Measurements from ENCODE around the gene RPP25.
A peak's percentile ranks its signal among the peaks of the same experiment; 100 is the strongest.

RPP25 gene

GRCh38 chr15:74955796-74956647 lies 550 bp downstream of the RPP25 start:
- Histone ChIP-seq H3K4me3 (ENCODE audit: low read depth, low read length) (peak overlapping the region; percentile 46), H3K27ac (ENCODE audit: extremely low read depth, low read depth, low read length) (peak overlapping the region; percentile 18; the same call in 1 of the 2 replicates), H3K9me3 (ENCODE audit: control insufficient read depth, insufficient read depth, low read depth, low read length) (no peaks in the 10 kb centered on the region), H3K4me1 (ENCODE audit: control insufficient read depth, insufficient read depth, low read length) (peaks cover 4% of the 10 kb centered on the region; the same call in 1 of the 2 replicates), H3K36me3 (ENCODE audit: control insufficient read depth in 2 of 2, insufficient read depth in 1 of 2, low read length in 2 of 2) (no peaks in the 10 kb centered on the region)
- POLR2A ChIA-PET: interaction anchor here (0.5 to 2.1 kb wide), 13 partner anchors 14 to 496 kb away, joined by 3 to 11 read pairs (median 4); partner anchors contain the start of genes COX5A and SCAMP5
- TF ChIP-seq ZNF202 (tag by site-specific recombination; IDR thresholded peaks at IDR 0.05; ENCODE audit: borderline replicate concordance): 0 out of 2 replicates have a peak, but pooled peaks have one; percentile 13
- peak; percentile 26; the same call in 1 of the 2 replicates for TF ChIP-seq YY1 (tag by site-specific recombination; IDR thresholded peaks at IDR 0.05)
- TF ChIP-seq ZNF354C (tag by site-specific recombination; IDR thresholded peaks at IDR 0.05; ENCODE audit: borderline replicate concordance, low read depth): no peak
- peak; percentile 19; the same call in 1 of the 2 replicates for TF ChIP-seq ZNF561 (tag by site-specific recombination; IDR thresholded peaks at IDR 0.05; ENCODE audit: borderline replicate concordance)
- no peak for TF ChIP-seq KLF9 (tag by site-specific recombination; IDR thresholded peaks at IDR 0.05; ENCODE audit: low read depth)
- TF ChIP-seq HOXC10 (CRISPR knock-in tag; IDR thresholded peaks at IDR 0.05): no peak
- no peak for TF ChIP-seq YY2 (tag by site-specific recombination; IDR thresholded peaks at IDR 0.05)
- TF ChIP-seq KLF10 (tag by site-specific recombination; IDR thresholded peaks at IDR 0.05): 0 out of 2 replicates have a peak, but pooled peaks have one; percentile 11
- no peak for TF ChIP-seq ZNF76 (tag by site-specific recombination; IDR thresholded peaks at IDR 0.05; ENCODE audit: borderline replicate concordance, low read depth)
- CTCF ChIA-PET: interaction anchor here (0.8 to 13.3 kb wide), 5 partner anchors 11 to 184 kb away, joined by 3 to 223 read pairs (median 3); no protein-coding TSS in a partner anchor

GRCh38 chr15:74955017-74955416 lies 1.6 kb downstream of the RPP25 start:
- no peaks in the 10 kb centered on the region for H3K36me3 ChIP-seq (ENCODE audit: control insufficient read depth in 2 of 2, insufficient read depth in 1 of 2, low read length in 2 of 2)
- POLR2A ChIA-PET: interaction anchor here (2.1 kb wide), 1 partner anchor 178 kb away, joined by 6 read pairs; no protein-coding TSS in a partner anchor
- H3K4me3 ChIP-seq (ENCODE audit: low read depth, low read length): no peak overlapping the region
- CTCF ChIA-PET: interaction anchor here (1.1 to 13.3 kb wide), 4 partner anchors 50 to 320 kb away, joined by 3 to 223 read pairs (median 42); partner anchors contain the start of gene FAM219B
- H3K27ac ChIP-seq (ENCODE audit: extremely low read depth, low read depth, low read length): no peak overlapping the region
- TF ChIP-seq KLF7 (tag by site-specific recombination; IDR thresholded peaks at IDR 0.05; ENCODE audit: borderline replicate concordance) (no peak), ZBTB48 (tag by site-specific recombination; IDR thresholded peaks at IDR 0.05) (0 out of 2 replicates have a peak, but pooled peaks have one; percentile 17)
- H3K4me1 ChIP-seq (ENCODE audit: control insufficient read depth, insufficient read depth, low read length): peaks cover 4% of the 10 kb centered on the region; the same call in 1 of the 2 replicates
- H3K9me3 ChIP-seq (ENCODE audit: control insufficient read depth, insufficient read depth, low read depth, low read length): no peaks in the 10 kb centered on the region

DNA sequence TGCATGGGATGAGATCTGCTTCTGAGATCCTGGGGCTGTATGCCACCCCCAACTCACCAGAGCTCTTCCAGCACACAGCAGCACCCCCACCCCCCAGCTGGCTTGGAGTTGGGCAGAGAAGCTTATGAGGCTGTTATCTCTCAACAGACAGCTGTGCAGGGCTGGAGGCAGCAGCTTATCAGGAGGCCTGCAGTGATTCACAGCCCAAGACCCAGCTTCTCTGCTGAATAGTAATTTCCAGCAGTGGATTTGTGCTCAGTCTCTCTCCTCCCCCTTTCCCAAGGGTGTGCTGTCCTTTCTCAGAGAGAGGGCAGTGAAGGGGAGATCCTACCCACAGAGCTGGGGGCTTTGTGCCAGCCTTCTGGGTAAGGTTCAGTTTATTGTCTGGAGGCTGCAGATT lies 2.1 kb downstream of the RPP25 start:
- ChIA-PET POLR2A (interaction anchor here (1.2 to 2.1 kb wide), 2 partner anchors 17 to 178 kb away, joined by 4 to 6 read pairs; partner anchors contain the start of gene COX5A), CTCF (interaction anchor here (1.1 to 13.3 kb wide), 7 partner anchors 10 to 322 kb away, joined by 3 to 223 read pairs (median 4); partner anchors contain the start of gene FAM219B)
- Histone ChIP-seq H3K27ac (ENCODE audit: extremely low read depth, low read depth, low read length) (no peak overlapping the region), H3K4me1 (ENCODE audit: control insufficient read depth, insufficient read depth, low read length) (peaks cover 4% of the 10 kb centered on the region; the same call in 1 of the 2 replicates), H3K9me3 (ENCODE audit: control insufficient read depth, insufficient read depth, low read depth, low read length) (no peaks in the 10 kb centered on the region), H3K36me3 (ENCODE audit: control insufficient read depth in 2 of 2, insufficient read depth in 1 of 2, low read length in 2 of 2) (no peaks in the 10 kb centered on the region), H3K4me3 (ENCODE audit: low read depth, low read length) (no peak overlapping the region)
- TF ChIP-seq, protein P1, sequence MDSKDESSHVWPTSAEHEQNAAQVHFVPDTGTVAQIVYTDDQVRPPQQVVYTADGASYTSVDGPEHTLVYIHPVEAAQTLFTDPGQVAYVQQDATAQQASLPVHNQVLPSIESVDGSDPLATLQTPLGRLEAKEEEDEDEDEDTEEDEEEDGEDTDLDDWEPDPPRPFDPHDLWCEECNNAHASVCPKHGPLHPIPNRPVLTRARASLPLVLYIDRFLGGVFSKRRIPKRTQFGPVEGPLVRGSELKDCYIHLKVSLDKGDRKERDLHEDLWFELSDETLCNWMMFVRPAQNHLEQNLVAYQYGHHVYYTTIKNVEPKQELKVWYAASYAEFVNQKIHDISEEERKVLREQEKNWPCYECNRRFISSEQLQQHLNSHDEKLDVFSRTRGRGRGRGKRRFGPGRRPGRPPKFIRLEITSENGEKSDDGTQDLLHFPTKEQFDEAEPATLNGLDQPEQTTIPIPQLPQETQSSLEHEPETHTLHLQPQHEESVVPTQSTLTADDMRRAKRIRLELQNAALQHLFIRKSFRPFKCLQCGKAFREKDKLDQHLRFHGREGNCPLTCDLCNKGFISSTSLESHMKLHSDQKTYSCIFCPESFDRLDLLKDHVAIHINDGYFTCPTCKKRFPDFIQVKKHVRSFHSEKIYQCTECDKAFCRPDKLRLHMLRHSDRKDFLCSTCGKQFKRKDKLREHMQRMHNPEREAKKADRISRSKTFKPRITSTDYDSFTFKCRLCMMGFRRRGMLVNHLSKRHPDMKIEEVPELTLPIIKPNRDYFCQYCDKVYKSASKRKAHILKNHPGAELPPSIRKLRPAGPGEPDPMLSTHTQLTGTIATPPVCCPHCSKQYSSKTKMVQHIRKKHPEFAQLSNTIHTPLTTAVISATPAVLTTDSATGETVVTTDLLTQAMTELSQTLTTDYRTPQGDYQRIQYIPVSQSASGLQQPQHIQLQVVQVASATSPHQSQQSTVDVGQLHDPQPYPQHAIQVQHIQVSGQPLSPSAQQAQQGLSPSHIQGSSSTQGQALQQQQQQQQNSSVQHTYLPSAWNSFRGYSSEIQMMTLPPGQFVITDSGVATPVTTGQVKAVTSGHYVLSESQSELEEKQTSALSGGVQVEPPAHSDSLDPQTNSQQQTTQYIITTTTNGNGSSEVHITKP (tag by site-specific recombination; IDR thresholded peaks at IDR 0.05): peak; percentile 66; the same call in 1 of the 2 replicates
- 0 out of 2 replicates have a peak, but pooled peaks have one; percentile 37 for TF ChIP-seq GLIS1 (tag by site-specific recombination; IDR thresholded peaks at IDR 0.05)
- TF ChIP-seq, protein P2, sequence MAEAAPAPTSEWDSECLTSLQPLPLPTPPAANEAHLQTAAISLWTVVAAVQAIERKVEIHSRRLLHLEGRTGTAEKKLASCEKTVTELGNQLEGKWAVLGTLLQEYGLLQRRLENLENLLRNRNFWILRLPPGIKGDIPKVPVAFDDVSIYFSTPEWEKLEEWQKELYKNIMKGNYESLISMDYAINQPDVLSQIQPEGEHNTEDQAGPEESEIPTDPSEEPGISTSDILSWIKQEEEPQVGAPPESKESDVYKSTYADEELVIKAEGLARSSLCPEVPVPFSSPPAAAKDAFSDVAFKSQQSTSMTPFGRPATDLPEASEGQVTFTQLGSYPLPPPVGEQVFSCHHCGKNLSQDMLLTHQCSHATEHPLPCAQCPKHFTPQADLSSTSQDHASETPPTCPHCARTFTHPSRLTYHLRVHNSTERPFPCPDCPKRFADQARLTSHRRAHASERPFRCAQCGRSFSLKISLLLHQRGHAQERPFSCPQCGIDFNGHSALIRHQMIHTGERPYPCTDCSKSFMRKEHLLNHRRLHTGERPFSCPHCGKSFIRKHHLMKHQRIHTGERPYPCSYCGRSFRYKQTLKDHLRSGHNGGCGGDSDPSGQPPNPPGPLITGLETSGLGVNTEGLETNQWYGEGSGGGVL (tag by site-specific recombination; IDR thresholded peaks at IDR 0.05): 0 out of 2 replicates have a peak, but pooled peaks have one; percentile 33
- 0 out of 2 replicates have a peak, but pooled peaks have one; percentile 20 for TF ChIP-seq ZNF600 (tag by site-specific recombination; IDR thresholded peaks at IDR 0.05)
- peak; percentile 18; the same call in 1 of the 2 replicates for TF ChIP-seq ZNF394 (tag by site-specific recombination; IDR thresholded peaks at IDR 0.05; ENCODE audit: borderline replicate concordance)
- TF ChIP-seq PRDM1 (tag by site-specific recombination; IDR thresholded peaks at IDR 0.05): peak; percentile 58
- peak; percentile 89 for TF ChIP-seq ZNF341 (tag by site-specific recombination; IDR thresholded peaks at IDR 0.05; ENCODE audit: low read depth)
- TF ChIP-seq ZIC2 (tag by site-specific recombination; IDR thresholded peaks at IDR 0.05): peak; percentile 94
- 0 out of 2 replicates have a peak, but pooled peaks have one; percentile 19 for TF ChIP-seq ZNF366 (tag by site-specific recombination; conservative IDR thresholded peaks at IDR 0.05)

Measured in HEK293 (cell line).